HPDE6-E6E7 (cell line): ENCODE measurements around the gene ALK.

ENCODE experiments used
- DNase-seq: peaks from one replicate; pipeline ENCODE4 v3.0.0; 2011; ENCODE audit warnings: missing footprints; ENCODE audit errors: extremely low spot score

ALK gene

GRCh38 chr2:29401994-29402393 is 519.4 kb downstream of the ALK start:
- DNase-seq: no peak

GRCh38 chr2:29400930-29401653 is 520.3 kb downstream of the ALK start:
- no peak for DNase-seq

- no peak for DNase-seq
These were observed 522.8 kb downstream of the ALK start for GRCh38 chr2:29398384-29399237.

GRCh38 chr2:29397713-29398112 is 523.7 kb downstream of the ALK start:
- DNase-seq: no peak

GRCh38 chr2:29397039-29397438 is 524.3 kb downstream of the ALK start:
- DNase-seq: no peak

- no peak for DNase-seq
These were observed 526.4 kb downstream of the ALK start for GRCh38 chr2:29394981-29395350.

- DNase-seq: no peak
These were observed 526.9 kb downstream of the ALK start for GRCh38 chr2:29394311-29394980.

GRCh38 chr2:29393676-29394075 is 527.7 kb downstream of the ALK start:
- no peak for DNase-seq

- DNase-seq: no peak
These were observed 528.6 kb downstream of the ALK start for GRCh38 chr2:29392774-29393173.

GRCh38 chr2:29390136-29390535 is 531.2 kb downstream of the ALK start:
- DNase-seq: no peak

GRCh38 chr2:29389686-29390085 is 531.7 kb downstream of the ALK start:
- DNase-seq: no peak

GRCh38 chr2:29388071-29388470 is 533.3 kb downstream of the ALK start:
- no peak for DNase-seq

GRCh38 chr2:29382486-29382885 is 538.9 kb downstream of the ALK start:
- DNase-seq: no peak

GRCh38 chr2:29377788-29378187 is 543.6 kb downstream of the ALK start:
- DNase-seq: no peak

GRCh38 chr2:29376541-29376940 is 544.8 kb downstream of the ALK start:
- no peak for DNase-seq

- no peak for DNase-seq
These were observed 545.5 kb downstream of the ALK start for GRCh38 chr2:29375843-29376242.

- DNase-seq: no peak
These were observed 546.6 kb downstream of the ALK start for GRCh38 chr2:29374823-29375222.

GRCh38 chr2:29373870-29374269 is 547.5 kb downstream of the ALK start:
- no peak for DNase-seq

- DNase-seq: no peak
These were observed 549.2 kb downstream of the ALK start for GRCh38 chr2:29372185-29372584.

- DNase-seq: no peak
These were observed 550.7 kb downstream of the ALK start for GRCh38 chr2:29370581-29371125.

- no peak for DNase-seq
These were observed 551.2 kb downstream of the ALK start for GRCh38 chr2:29370173-29370572.

GRCh38 chr2:29368659-29369040 is 552.7 kb downstream of the ALK start:
- DNase-seq: no peak
